NCI-H345 treated with DMSO at 0.1 percent for 48 hours (cell line): Measurements from ENCODE around the gene TAB2.
"Not testable (repeated sequence)": the region's sequence is repeated elsewhere in the genome, so short reads cannot be mapped to it uniquely, and the experiment has no call there.

Experiments
- DNase-seq: peaks from one replicate; lab custom pipeline; 2025; ENCODE audit not compliant: unreplicated experiment; lab: John Stamatoyannopoulos, UW

The TAB2 gene

DNA sequence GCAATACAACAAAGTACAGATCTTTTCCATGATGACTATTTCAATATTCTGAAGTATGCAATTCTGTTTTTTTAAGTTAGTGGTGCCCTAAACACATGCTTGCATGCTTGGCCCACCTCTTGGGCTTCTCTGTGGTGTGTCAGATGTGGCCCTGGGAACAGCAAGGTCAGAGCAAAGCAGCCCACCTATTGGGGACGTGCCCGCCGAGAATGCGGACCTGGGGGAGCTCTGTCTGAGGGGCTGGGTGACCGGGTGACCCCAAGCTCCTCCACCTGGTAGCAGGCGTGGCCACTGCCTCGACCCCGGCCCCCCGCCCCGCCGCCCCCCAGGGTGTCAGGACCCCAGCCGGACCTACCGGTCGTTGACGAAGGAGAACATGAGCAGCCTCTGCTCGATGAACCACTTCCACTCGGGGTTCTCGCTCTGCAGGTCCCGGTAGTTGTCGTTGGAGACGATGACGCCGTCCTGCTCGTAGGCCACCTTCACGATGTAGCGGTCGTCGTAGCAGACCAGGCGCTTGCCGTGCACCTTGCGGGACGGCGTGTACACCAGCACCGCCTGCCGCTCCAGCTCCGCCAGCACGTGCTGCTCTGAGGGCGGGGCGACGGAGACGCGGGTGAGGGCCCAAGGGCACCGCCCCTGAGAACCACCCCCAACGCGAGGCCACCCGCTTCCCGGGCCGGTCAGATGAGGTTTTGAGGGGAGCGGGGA lies 139.0 kb downstream of the TAB2 start:
- no peak for DNase-seq

GRCh38 chr6:149457316-149457884 lies 139.9 kb downstream of the TAB2 start:
- no peak for DNase-seq

DNA sequence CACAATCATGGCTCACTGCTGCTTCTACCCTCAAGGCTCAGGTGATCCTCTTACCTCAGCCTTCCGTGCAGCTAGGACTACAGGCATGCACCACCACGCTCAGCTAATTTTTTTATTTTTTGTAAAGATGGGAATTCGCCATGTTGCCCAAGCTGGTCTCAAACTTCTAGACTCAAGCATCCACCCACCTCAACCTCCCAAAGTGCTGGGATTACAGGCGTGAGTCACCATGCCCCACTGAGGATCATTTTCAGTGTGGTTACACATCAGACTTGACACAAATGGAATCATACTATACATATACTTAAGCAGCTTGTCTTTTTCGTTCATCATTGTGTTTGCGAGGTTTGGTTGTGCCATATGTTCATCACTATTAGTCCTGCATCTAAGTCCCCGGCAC lies 140.7 kb downstream of the TAB2 start:
- DNase-seq: no peak

GRCh38 chr6:149458806-149459205 lies 141.3 kb downstream of the TAB2 start:
- no peak for DNase-seq

- no peak for DNase-seq
These were observed 142.2 kb downstream of the TAB2 start for GRCh38 chr6:149459761-149460160.

DNA sequence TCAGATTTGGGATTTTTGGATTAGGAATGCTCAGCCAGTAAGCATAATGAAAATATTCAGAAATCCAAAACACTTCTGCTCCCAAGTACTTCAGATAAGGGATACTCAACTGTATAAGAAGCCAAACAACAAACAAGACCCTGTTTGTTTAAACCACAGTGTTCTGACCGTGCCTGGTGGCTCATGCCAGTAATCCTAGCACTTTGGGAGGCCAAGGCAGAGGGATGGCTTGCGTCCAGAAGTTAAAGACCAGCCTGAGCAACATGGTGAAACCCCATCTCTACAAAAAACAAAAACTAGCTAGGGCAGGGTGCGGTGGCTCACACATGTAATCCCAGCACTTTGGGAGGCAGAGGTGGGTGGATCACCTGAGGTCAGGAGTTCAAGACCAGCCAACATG lies 142.7 kb downstream of the TAB2 start:
- DNase-seq: not testable (repeated sequence)
